ENCODE measurements around the gene OSBPL2. TPM values are rescaled to one million over a fixed set of nuclear protein-coding genes. Genes with fewer than 3 reads are reported as not detected.

OSBPL2 gene
- total RNA-seq, 1 donor from 2014 or later, result 26.6 TPM

GRCh38 chr20:62276439-62276838, 38.1 kb downstream of the OSBPL2 start:
- Histone ChIP-seq H3K9me3 (ENCODE audit: control insufficient read depth in 3 of 3, low read length in 3 of 3) (no peaks in the 10 kb centered on the region), H3K9ac (ENCODE audit: low read depth in 1 of 3, low read length in 3 of 3) (peak overlapping the region; percentile 23 to 75 (median 46)), H3K4me1 (ENCODE audit: control insufficient read depth in 3 of 3, insufficient read depth in 3 of 3, low read length in 3 of 3) (peaks cover 12 to 44% (median 24%) of the 10 kb centered on the region in 3 donors), H3K27ac (ENCODE audit: low read depth, low read length) (peak overlapping the region; percentile 80), H3K27me3 (ENCODE audit: control insufficient read depth in 3 of 3, insufficient read depth in 3 of 3, low read length in 3 of 3) (no peaks in the 10 kb centered on the region), H3K36me3 (ENCODE audit: control insufficient read depth in 3 of 3, insufficient read depth in 3 of 3, low read length in 3 of 3) (peaks cover 56 to 58% (median 57%) of the 10 kb centered on the region in 3 donors), H3K4me3 (ENCODE audit: low read length in 3 of 3) (peak overlapping the region in 1 of 3 donors; percentile 13)

- Histone ChIP-seq H3K4me1 (ENCODE audit: control insufficient read depth in 3 of 3, insufficient read depth in 3 of 3, low read length in 3 of 3) (peaks cover 12 to 44% (median 27%) of the 10 kb centered on the region in 3 donors), H3K36me3 (ENCODE audit: control insufficient read depth in 3 of 3, insufficient read depth in 3 of 3, low read length in 3 of 3) (peaks cover 58 to 61% (median 59%) of the 10 kb centered on the region in 3 donors), H3K9ac (ENCODE audit: low read depth in 1 of 3, low read length in 3 of 3) (peak overlapping the region in 2 of 3 donors; percentile 12 to 45), H3K27ac (ENCODE audit: low read depth, low read length) (peak overlapping the region; percentile 80), H3K4me3 (ENCODE audit: low read length in 3 of 3) (peak overlapping the region in 1 of 3 donors; percentile 13), H3K27me3 (ENCODE audit: control insufficient read depth in 3 of 3, insufficient read depth in 3 of 3, low read length in 3 of 3) (no peaks in the 10 kb centered on the region), H3K9me3 (ENCODE audit: control insufficient read depth in 3 of 3, low read length in 3 of 3) (no peaks in the 10 kb centered on the region)
Observed at GRCh38 chr20:62277253-62277652, 38.9 kb downstream of the OSBPL2 start.

- H3K9ac ChIP-seq (ENCODE audit: low read depth in 1 of 3, low read length in 3 of 3), result no peak overlapping the region
- peaks cover 23 to 50% (median 45%) of the 10 kb centered on the region in 3 donors for H3K4me1 ChIP-seq (ENCODE audit: control insufficient read depth in 3 of 3, insufficient read depth in 3 of 3, low read length in 3 of 3)
- H3K4me3 ChIP-seq (ENCODE audit: low read length in 3 of 3), result no peak overlapping the region
- peaks cover 41 to 57% (median 53%) of the 10 kb centered on the region in 3 donors for H3K36me3 ChIP-seq (ENCODE audit: control insufficient read depth in 3 of 3, insufficient read depth in 3 of 3, low read length in 3 of 3)
- no peaks in the 10 kb centered on the region for H3K27me3 ChIP-seq (ENCODE audit: control insufficient read depth in 3 of 3, insufficient read depth in 3 of 3, low read length in 3 of 3)
- no peak overlapping the region for H3K27ac ChIP-seq (ENCODE audit: low read depth, low read length)
- no peaks in the 10 kb centered on the region for H3K9me3 ChIP-seq (ENCODE audit: control insufficient read depth in 3 of 3, low read length in 3 of 3)
Observed at GRCh38 chr20:62280303-62280702, 42.0 kb downstream of the OSBPL2 start.

GRCh38 chr20:62281161-62281933, 43.0 kb downstream of the OSBPL2 start:
- H3K4me3 ChIP-seq (ENCODE audit: low read length in 3 of 3), result no peak overlapping the region
- H3K9me3 ChIP-seq (ENCODE audit: control insufficient read depth in 3 of 3, low read length in 3 of 3), result no peaks in the 10 kb centered on the region
- no peak overlapping the region for H3K9ac ChIP-seq (ENCODE audit: low read depth in 1 of 3, low read length in 3 of 3)
- peak overlapping the region; percentile 79 for H3K27ac ChIP-seq (ENCODE audit: low read depth, low read length)
- no peaks in the 10 kb centered on the region for H3K27me3 ChIP-seq (ENCODE audit: control insufficient read depth in 3 of 3, insufficient read depth in 3 of 3, low read length in 3 of 3)
- H3K36me3 ChIP-seq (ENCODE audit: control insufficient read depth in 3 of 3, insufficient read depth in 3 of 3, low read length in 3 of 3), result peaks cover 48 to 64% (median 58%) of the 10 kb centered on the region in 3 donors
- peaks cover 18 to 41% (median 38%) of the 10 kb centered on the region in 3 donors for H3K4me1 ChIP-seq (ENCODE audit: control insufficient read depth in 3 of 3, insufficient read depth in 3 of 3, low read length in 3 of 3)

- Histone ChIP-seq H3K9ac (ENCODE audit: low read depth in 1 of 3, low read length in 3 of 3) (no peak overlapping the region), H3K27me3 (ENCODE audit: control insufficient read depth in 3 of 3, insufficient read depth in 3 of 3, low read length in 3 of 3) (no peaks in the 10 kb centered on the region), H3K27ac (ENCODE audit: low read depth, low read length) (peak overlapping the region; percentile 79), H3K4me3 (ENCODE audit: low read length in 3 of 3) (no peak overlapping the region), H3K9me3 (ENCODE audit: control insufficient read depth in 3 of 3, low read length in 3 of 3) (no peaks in the 10 kb centered on the region), H3K4me1 (ENCODE audit: control insufficient read depth in 3 of 3, insufficient read depth in 3 of 3, low read length in 3 of 3) (peaks cover 14 to 37% (median 37%) of the 10 kb centered on the region in 3 donors), H3K36me3 (ENCODE audit: control insufficient read depth in 3 of 3, insufficient read depth in 3 of 3, low read length in 3 of 3) (peaks cover 53 to 70% (median 64%) of the 10 kb centered on the region in 3 donors)
Observed at GRCh38 chr20:62282103-62282502, 43.8 kb downstream of the OSBPL2 start.

GRCh38 chr20:62282877-62283503, 44.7 kb downstream of the OSBPL2 start:
- H3K4me1 ChIP-seq (ENCODE audit: control insufficient read depth in 3 of 3, insufficient read depth in 3 of 3, low read length in 3 of 3), result peaks cover 11 to 32% (median 29%) of the 10 kb centered on the region in 3 donors
- H3K9me3 ChIP-seq (ENCODE audit: control insufficient read depth in 3 of 3, low read length in 3 of 3), result no peaks in the 10 kb centered on the region

GRCh38 chr20:62284448-62284847, 46.1 kb downstream of the OSBPL2 start:
- H3K27me3 ChIP-seq (ENCODE audit: control insufficient read depth in 3 of 3, insufficient read depth in 3 of 3, low read length in 3 of 3), result no peaks in the 10 kb centered on the region
- H3K9ac ChIP-seq (ENCODE audit: low read depth in 1 of 3, low read length in 3 of 3), result no peak overlapping the region
- H3K9me3 ChIP-seq (ENCODE audit: control insufficient read depth in 3 of 3, low read length in 3 of 3), result no peaks in the 10 kb centered on the region
- peaks cover 49 to 71% (median 66%) of the 10 kb centered on the region in 3 donors for H3K36me3 ChIP-seq (ENCODE audit: control insufficient read depth in 3 of 3, insufficient read depth in 3 of 3, low read length in 3 of 3)
- peaks cover 11 to 27% (median 21%) of the 10 kb centered on the region in 3 donors for H3K4me1 ChIP-seq (ENCODE audit: control insufficient read depth in 3 of 3, insufficient read depth in 3 of 3, low read length in 3 of 3)
- H3K27ac ChIP-seq (ENCODE audit: low read depth, low read length), result no peak overlapping the region
- H3K4me3 ChIP-seq (ENCODE audit: low read length in 3 of 3), result no peak overlapping the region

More at GRCh38 chr20:62282877-62283503, 44.7 kb downstream of the OSBPL2 start:
- Histone ChIP-seq H3K27me3 (ENCODE audit: control insufficient read depth in 3 of 3, insufficient read depth in 3 of 3, low read length in 3 of 3) (no peaks in the 10 kb centered on the region), H3K36me3 (ENCODE audit: control insufficient read depth in 3 of 3, insufficient read depth in 3 of 3, low read length in 3 of 3) (peaks cover 53 to 73% (median 63%) of the 10 kb centered on the region in 3 donors), H3K9ac (ENCODE audit: low read depth in 1 of 3, low read length in 3 of 3) (peak overlapping the region in 2 of 3 donors; percentile 51 to 73), H3K27ac (ENCODE audit: low read depth, low read length) (peak overlapping the region; percentile 79), H3K4me3 (ENCODE audit: low read length in 3 of 3) (no peak overlapping the region)

- no peak overlapping the region for H3K9ac ChIP-seq (ENCODE audit: low read depth in 1 of 3, low read length in 3 of 3)
- H3K4me1 ChIP-seq (ENCODE audit: control insufficient read depth in 3 of 3, insufficient read depth in 3 of 3, low read length in 3 of 3), result peaks cover 11 to 27% (median 21%) of the 10 kb centered on the region in 3 donors
- H3K4me3 ChIP-seq (ENCODE audit: low read length in 3 of 3), result no peak overlapping the region
- peak overlapping the region; percentile 56 for H3K27ac ChIP-seq (ENCODE audit: low read depth, low read length)
- peaks cover 42 to 70% (median 65%) of the 10 kb centered on the region in 3 donors for H3K36me3 ChIP-seq (ENCODE audit: control insufficient read depth in 3 of 3, insufficient read depth in 3 of 3, low read length in 3 of 3)
- H3K9me3 ChIP-seq (ENCODE audit: control insufficient read depth in 3 of 3, low read length in 3 of 3), result no peaks in the 10 kb centered on the region
- H3K27me3 ChIP-seq (ENCODE audit: control insufficient read depth in 3 of 3, insufficient read depth in 3 of 3, low read length in 3 of 3), result no peaks in the 10 kb centered on the region
Observed at GRCh38 chr20:62285151-62285550, 46.8 kb downstream of the OSBPL2 start.

- no peak overlapping the region for H3K9ac ChIP-seq (ENCODE audit: low read depth in 1 of 3, low read length in 3 of 3)
- peak overlapping the region; percentile 56 for H3K27ac ChIP-seq (ENCODE audit: low read depth, low read length)
- peaks cover 36 to 64% (median 59%) of the 10 kb centered on the region in 3 donors for H3K36me3 ChIP-seq (ENCODE audit: control insufficient read depth in 3 of 3, insufficient read depth in 3 of 3, low read length in 3 of 3)
- no peaks in the 10 kb centered on the region for H3K27me3 ChIP-seq (ENCODE audit: control insufficient read depth in 3 of 3, insufficient read depth in 3 of 3, low read length in 3 of 3)
- H3K4me3 ChIP-seq (ENCODE audit: low read length in 3 of 3), result no peak overlapping the region
- no peaks in the 10 kb centered on the region for H3K9me3 ChIP-seq (ENCODE audit: control insufficient read depth in 3 of 3, low read length in 3 of 3)
- H3K4me1 ChIP-seq (ENCODE audit: control insufficient read depth in 3 of 3, insufficient read depth in 3 of 3, low read length in 3 of 3), result peaks cover 11 to 27% (median 21%) of the 10 kb centered on the region in 3 donors
Observed at GRCh38 chr20:62285722-62286121, 47.4 kb downstream of the OSBPL2 start.

All from skeletal muscle tissue (tissue), 4 donors.